Anterior cingulate cortex (tissue), 58 donors: ENCODE results near the gene CCDC80.
A peak's percentile ranks its signal among the peaks of the same experiment; 100 is the strongest.

Experiments
- DNase-seq, 58 donors: peaks; one replicate each; lab custom pipeline; 2025; lab: John Stamatoyannopoulos, UW

Gene CCDC80

DNA sequence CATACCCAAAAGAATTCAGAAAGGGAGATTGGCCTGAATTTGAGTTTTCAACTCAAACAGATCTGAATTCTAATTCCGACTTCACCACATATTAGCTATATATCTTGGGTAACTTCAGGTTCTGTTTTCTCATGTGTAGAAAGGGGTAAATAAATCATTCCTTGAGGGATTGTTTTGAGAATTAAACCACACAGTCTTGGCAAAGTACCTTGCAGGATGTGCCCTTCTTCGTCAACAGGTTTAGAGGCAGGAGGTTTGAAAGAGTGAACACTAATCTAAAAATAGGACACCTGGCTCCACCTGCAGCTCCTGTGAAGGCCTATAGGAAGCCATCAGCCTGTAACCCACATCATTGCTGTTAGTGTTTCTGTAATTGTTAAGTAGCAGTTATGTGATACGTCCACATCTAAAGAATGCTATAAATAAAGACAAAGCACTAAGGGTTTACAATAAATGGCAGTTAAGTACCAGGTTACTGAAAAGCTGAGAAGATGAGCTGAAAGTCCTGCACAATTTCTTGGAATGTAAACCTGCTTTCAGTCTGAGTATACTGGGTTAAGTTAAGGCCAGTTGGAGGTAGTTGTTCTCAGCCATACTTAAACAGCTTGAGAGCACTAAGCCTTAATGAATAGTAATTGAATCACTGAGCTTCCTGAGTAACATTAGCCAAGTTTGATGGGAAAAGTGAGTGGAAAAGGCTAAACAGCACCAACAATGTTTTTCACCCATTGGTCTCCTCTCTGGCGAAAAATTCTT, 6.0 kb downstream of the CCDC80 start:
- no peak for DNase-seq

DNA sequence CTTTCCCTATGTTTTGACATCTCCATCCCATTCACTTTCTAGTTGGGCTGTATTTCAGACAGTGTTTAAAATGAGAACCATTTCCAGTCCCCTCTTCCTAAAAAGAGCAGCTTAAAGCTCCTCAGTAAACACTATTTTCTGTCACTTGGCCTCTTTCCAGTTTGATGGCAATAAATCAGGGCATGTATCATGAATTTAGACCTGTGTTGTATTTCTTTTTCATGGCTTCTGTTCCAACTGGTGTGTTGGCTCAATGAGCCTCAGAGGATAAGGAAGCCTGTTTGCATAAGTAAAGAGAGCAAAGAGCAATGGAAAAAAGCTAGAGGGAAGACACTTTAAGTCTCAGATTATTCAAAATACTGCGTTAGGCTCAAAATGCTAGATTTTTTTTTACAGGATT, 7.2 kb downstream of the CCDC80 start:
- no peak for DNase-seq

DNA sequence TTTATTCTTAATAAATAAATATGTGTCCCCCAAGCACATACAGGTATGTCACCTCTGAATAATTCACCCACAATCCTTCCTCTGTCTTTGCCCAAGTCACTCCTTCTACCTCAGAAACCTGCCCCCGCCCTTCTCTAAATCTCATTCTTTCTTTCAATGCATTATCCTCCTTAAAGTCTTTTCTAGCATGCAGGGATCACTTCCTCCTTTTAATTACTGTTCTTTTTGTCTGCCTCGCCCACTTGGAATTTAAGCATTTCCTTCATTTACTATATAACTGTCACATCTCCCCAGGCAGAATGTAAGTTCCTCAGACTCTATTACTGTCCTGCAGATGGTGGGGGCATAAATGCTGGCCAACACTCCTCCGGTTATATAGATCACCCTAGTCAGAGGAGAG, 7.8 kb downstream of the CCDC80 start:
- no peak for DNase-seq

DNA sequence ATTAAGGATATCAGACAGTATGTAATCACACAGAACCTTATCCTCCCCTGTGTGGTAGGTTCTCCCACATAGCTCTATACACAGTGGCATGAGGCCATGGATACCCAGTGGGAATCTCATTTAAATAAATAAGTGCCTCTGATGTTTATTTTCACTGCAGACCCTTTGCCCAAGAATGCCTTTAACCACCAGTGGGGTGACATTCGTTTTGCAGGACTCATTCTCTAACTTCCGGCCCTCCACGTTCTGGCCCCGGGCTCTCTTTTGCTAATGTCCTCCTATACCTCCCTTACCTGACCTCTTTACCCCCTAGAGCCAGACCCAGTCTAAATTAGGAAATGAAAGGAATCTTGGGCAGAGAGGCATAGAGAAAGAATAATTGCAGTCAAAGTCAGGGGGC, 8.3 kb downstream of the CCDC80 start:
- DNase-seq, result no peak

DNA sequence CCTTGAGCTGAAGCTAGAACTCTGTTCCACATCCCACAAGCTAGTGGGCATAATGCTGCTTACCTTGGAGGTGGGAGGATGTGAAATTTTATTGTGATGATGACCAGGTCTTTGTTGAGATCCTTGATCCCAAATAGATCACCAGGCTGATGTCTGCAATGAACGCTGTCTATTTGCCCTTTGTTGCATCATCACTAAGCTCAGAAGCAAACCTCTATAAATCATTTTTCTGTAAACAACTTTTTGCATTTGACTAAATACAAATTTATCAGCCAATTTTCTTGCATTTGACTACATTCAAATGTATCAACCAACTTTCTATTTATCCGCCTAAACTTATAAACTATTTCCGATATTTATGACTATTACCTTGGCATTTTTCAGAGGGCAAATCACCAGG, 9.7 kb downstream of the CCDC80 start:
- DNase-seq, result no peak

DNA sequence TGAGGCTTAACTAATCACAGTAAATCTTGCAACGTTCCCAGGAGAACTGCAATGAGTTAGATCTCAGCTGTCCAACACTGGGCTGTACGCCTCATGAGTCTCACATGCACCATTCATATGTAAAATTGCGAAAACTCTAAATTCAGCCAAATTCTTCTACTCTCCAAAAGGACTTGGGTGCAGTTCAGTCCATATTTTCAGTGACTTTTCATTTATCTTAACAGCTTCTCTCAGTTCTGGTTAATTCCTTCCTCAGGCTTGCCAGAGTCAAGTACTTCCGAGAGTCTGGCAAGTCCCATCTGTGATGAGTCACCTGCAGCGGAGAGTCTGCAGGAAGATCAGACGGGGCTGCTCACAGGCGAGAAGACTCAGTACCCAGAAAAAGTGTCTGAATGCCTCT, 11.5 kb downstream of the CCDC80 start:
- peak in 23 of 58 donors; percentile 8 to 59 (median 29) for DNase-seq

DNA sequence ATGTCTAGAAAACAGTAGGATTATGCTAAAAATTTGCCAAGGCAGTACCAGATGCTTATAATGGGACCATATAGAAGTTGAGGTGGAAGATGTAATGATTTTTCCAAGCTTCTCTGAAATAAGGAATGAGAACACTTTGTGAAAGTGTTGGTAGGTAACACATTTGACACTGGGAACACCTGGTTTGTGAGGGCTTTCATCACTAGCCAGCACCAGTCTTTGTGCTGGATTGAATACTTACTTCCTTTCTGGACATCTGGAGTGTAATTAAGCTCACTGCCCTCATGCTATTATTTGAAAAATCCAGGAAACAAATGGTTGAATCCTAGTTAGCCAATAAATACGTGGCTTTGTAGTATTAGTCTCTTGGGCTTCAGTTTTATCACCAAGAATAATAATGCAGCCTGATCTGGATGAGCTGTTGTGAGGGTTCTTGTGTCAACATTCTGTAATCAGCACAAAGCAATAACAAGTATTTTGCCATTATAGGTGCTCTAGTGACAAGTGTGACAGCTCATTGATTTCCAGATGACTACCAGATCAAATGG, 12.9 kb downstream of the CCDC80 start:
- DNase-seq, result no peak

DNA sequence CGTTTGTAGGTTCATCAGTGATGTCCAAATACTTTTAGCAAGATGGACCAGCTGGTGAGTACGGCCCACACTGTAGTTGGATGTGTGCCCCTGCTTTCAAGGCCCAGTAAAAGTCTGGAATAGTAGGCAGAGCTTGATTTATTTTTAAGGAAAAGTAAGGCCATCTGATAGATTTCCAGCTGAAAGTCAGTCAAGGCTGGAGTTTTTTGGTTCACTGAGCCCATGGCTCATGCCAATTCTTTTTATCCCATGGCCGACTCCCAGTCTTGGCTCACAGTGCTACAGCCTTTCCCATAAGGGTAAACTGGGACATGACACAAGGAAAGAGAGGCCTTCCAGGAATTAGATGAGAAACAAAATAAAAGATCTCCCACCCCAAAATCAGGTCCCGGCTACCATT, 13.5 kb downstream of the CCDC80 start:
- peak in 11 of 58 donors; percentile 4 to 55 (median 19) for DNase-seq

DNA sequence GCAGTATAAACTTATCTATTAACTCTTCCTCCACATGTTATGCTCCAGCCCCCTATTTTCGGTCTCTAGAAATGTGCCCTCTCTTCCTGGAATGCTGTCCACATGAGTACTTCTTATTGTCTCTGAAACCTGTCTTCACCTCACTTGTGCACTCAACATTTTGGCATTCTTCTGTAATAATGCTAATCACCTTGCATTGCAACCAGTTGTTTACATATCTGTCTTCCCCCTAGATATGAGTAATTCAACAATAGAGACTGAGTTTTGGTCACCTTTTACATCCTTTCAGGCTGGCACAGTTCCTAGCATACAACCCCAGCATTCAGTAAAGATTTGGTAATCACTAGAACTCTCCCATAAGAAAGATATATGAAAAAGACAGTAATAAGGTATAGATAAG, 17.2 kb downstream of the CCDC80 start:
- no peak for DNase-seq

DNA sequence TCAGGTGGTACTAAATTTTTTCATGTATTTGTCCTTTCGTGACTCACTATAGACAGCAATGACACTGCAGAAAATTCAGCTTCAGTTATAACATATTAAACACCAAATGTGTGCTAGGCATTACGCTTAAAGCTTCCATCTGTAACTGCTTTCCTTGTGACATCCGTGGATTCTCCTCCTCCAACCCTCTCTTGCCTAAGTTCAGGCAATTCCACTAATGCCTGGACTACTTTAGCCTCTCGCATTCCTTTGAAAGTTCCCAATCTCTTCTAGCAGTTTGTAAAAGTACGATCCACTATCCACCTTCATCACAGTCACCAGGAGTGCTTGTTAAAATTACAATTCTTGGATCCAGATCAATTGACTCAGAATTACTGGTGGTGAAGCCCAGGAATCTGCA, 17.7 kb downstream of the CCDC80 start:
- DNase-seq, result no peak

DNA sequence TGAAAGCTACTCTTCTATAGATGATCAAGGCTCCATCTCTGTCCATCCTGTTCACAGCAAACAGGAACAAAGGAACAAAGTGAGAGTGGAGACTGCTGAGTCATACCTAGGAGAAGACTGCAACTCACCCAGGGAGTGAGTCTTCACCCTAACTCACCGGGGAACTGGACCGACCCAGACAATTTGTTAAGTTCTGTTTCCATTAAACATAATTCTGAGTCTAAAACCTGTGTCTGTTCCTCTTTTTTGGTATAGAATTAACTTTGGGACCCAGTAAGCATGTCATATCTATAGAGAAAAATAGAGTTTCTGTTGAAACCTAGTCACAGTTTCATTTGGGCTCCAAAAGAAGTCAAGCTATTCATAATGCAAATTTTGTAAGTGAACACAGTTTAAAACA, 21.6 kb downstream of the CCDC80 start:
- no peak for DNase-seq

DNA sequence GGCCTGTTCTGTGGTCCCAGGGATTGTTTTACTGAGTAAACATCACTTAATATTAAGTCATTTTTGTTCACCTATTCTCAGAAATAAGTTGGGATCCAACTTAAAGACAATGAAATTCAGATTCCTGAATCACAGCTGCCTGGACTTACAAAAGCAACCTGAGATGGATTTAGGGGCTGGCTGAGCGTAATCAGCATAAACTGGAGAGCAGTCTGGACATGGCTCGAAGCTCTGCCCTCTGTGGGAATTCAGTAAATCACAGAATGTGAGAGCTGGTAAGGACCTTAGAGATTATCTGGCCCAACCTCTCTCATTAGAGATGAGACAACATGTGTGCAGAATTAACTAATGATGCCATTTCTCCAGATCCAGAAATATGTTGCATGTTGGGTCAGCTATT, 23.7 kb downstream of the CCDC80 start:
- no peak for DNase-seq

DNA sequence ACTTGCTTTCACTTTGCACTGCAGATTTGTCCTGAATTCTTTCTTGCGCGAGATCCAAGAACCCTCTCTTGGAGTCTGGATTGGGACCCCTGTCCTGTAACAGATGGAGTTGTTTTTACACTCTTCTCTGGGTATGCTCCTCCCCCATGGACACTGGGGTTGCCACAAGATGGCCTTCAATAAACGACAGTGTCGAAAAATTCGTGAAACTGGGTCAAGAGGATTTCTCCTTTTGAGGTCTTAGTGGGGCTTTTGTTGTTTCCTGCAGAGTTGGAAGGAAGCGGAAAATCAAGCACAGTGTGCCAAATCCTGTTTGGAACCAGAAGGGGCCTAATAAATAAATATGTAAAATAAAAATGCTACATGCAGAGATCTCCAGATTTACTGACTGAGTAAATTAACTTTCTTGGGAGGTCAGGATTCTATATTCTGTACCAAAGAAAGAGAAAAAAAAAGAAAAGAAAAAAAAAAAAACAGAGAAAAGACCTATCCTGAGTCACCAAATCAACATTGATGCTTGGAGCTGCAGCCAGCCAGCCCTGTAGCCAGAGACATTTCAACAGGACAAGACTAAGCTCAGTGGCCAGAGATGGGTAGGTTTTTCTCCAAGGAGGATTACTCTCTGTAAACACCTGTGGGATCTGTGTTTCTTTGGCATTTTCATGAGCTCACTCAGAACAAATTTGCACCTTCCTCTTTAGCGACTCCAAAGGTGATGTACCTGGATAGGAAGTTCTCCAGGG, 24.8 kb downstream of the CCDC80 start:
- DNase-seq, result peak in 2 of 58 donors; percentile 4 to 6

DNA sequence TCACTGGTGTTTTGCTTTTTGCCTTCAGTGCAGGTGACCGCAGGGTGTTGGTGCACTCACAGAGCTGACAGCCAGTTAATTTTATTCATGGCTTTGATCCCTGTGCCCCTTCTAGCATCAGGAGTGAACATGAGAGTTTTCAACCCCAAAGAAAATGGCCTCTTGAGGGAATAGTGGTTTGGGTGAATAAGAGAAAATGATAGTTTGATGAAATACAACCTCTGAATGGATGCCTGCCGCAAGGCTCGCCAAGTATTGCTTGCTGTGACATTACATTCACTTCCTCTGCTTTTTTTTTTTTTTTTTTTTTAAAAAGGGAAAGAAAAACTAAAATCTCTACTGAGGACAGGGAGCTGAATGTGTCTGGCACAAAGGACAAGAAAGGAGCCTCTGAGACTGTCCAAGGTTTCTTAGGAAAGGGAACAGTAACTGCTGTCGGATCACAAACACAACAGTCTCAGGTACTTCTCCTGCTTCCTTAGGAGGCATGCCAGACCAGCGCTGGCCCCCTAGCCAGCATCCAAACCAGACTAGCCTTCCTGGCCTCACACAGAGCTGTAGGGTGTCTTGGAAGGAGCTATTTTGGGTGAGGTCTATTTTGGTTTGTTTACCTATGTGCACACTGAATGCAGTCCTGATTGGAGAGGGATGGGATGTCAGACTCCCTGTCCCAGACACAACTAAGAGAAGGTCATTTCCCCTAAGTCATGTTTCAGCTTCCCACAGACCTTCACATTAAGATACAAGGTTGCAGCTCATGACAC, 29.0 kb downstream of the CCDC80 start:
- no peak for DNase-seq

DNA sequence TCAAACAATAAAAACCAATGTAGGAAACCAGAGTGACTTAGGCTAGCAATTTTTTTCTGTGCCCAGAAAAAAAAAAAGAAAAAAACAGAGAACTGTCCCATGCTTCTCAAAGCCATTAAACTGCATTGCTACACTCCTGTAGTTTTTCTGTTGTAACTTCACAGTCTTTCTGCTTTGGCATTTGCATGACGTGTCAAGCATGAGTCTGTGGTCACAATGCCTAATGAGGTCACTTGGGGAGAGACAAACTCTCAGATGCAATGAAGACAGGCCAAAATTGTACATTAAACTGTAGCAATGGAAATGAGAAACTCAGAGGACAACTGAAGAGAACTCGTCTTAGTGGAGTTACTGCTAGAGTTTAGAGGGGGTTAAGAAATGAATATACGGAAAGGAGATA, 30.8 kb downstream of the CCDC80 start:
- DNase-seq, result no peak

DNA sequence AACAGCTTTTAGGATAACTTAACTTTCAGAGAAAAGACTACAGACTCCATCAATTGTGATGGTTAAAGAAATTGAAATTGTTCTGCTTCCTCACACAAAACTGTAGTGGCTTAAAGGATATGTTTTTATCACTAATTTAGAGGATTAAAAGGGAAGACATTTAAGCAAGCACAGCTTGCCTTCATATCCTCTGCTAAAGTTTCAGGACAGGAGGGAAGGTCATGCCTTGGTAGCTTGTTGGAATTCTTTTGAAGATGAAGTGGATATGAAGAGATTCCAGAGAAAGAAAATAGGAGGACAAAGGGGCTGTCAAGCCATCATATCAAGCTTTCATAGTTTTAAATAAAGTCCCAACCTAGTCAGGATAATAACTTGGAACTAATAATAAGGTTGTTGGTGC, 33.1 kb downstream of the CCDC80 start:
- no peak for DNase-seq

DNA sequence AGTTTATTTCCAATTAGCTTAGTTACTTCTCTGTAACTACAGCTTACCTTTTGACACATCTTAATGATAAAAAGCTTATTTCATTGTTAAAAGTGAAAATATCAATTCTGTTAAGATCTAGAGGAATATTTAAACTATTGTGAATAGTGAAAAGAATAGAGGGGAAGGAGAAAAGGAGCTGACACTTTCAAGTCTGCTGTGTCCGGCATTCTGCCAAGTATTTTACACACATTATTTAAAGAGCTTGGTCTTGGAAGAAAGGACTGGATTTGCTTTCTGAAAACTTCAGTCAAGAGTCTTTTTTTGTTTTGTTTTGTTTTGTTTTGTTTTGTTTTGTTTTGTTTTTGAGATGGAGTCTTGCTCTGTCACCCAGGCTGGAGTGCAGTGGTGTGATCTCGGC, 34.8 kb downstream of the CCDC80 start:
- no peak for DNase-seq

DNA sequence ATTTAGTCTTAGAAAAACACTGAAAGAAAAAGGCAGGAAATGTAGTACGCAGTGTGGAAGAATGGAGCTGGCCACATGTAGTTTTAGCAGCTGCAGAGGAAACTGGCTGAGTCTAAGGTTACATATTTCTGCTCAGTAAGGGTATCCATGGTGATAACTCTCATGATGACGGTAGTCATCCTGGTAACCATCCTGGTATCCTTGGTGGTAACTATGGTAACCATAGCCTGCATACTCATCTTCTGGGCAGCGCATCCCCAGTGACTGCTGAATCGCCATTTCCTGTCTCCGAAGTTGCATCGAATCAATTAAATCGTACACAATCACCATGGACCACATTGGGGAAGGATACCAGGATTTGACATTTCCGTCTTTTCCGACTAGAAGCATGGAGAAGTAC, 35.7 kb downstream of the CCDC80 start:
- DNase-seq, result peak in 27 of 58 donors; percentile 4 to 75 (median 24)

DNA sequence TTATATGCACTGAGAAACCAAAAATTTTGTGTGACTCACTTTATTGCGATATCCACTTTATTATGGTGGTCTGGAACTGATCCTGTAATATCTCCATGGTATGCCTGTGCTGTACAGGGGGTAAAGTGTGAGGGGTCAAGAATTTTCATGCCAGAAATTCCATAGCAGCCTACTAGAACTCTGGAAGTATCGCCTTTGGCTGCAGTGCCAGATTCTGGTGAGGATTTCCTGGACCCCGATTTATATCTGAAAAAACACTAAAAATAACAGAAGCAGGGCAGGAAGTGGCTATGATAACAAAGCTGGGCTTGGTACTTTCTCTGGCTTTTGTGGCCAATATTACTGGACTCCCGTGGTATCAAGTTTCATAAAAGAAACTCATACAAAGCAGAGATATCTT, 36.4 kb downstream of the CCDC80 start:
- DNase-seq, result no peak

DNA sequence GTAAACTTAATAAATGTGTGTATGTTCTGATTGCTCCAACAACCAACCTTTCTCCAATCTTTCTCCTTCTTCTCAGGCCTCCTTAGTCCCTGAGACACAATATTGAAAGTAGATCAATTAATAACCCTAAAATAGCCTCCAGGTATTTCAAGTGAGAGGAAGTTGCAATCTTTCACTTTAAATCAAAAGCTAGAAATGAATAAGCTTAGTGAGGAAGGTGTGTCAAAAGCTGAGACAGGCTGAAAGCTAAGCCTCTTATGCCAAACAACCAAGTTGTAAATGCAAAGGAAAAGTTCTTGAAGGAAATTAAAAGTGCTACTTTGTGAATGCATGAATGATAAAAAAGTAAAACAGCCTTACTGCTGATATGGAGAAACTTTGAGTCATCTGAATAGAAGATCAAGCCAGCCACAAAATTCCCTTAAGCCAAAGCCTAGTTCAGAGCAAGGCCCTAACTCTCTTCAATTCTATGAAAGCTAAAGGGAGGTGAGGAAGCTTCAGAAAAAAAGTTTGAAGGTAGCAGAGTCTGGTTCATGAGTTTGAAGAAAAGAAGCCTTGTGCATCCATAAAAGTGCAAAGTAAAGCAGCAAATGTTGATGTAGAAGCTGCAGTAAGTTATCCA, 38.6 kb downstream of the CCDC80 start:
- DNase-seq, result no peak

DNA sequence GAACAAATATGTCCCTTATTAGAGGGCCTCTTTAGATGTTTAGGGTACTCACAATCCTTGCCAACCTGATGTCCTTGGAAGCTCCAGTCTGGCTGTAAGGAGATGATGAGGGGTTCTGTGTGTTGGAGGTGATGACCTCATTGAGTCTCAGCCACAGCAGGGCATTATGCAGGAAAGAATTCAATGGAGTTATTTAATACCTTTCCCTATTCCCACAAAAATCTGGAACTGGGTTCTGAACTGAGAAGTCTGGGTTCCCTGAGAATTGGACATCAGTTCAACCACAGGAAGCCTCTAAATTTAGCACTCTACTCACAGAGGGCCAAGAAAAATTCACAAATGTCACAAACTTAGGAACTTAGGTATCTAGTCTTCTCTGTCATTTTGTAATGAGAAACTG, 42.2 kb downstream of the CCDC80 start:
- no peak for DNase-seq
